Measurements from ENCODE around the gene PCDHGB5.

- TF ChIP-seq CTCF (IDR thresholded peaks at IDR 0.05) (peak; percentile 41), EZH2phosphoT487 (IDR thresholded peaks at IDR 0.05) (no peak), EZH2 (IDR thresholded peaks at IDR 0.05) (no peak)
These were observed 15.2 kb downstream of the PCDHGB5 start, which contains the start of gene PCDHGA10 for GRCh38 chr5:141412854-141413539.

Measured in neural progenitor cell (in vitro differentiated cells).